Measurements from ENCODE around the gene AKR1C3. TPM values are rescaled to one million over a fixed set of nuclear protein-coding genes. Genes with fewer than 3 reads are reported as not detected.
"Not testable (repeated sequence)": the region's sequence is repeated elsewhere in the genome, so short reads cannot be mapped to it uniquely, and the experiment has no call there.

Gene AKR1C3
- total RNA-seq, 5 donors from 2014 or later (not counting 1 experiment from before 2014, with no cell fraction given) = 1.1 to 13.6 (median 4.2) TPM

DNA sequence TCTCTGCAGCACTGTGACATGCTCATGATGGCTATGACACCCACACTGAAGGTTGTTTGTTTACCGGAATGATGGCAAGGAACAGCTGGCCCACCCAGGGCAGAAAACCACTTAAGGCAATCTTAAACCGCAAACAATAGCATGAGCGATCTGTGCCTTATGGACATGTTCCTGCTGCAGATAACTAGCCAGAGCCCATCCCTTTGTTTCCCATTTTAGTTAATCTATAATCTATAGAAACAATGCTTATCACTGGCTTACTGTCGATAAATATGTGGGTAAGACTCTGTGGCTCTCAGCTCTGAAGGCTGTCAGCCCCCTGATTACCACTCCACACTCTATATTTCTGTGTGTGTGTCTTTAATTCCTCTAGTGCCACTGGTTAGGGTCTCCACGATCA, 25.8 kb downstream of the AKR1C3 start:
- H3K27ac Mint-ChIP-seq; POLR2A ChIA-PET; H3K4me1 ChIP-seq (ENCODE audit: control insufficient read depth in 1 of 2, extremely low read depth in 1 of 2, insufficient read depth in 2 of 2, low read length in 2 of 2); H3K27ac ChIP-seq (ENCODE audit: low read length); H3K36me3 ChIP-seq (ENCODE audit: control insufficient read depth in 2 of 2, extremely low read depth in 1 of 2, insufficient read depth in 1 of 2, low read length in 1 of 2); ATAC-seq (replicated peaks in 1 of 4); H3K4me3 Mint-ChIP-seq; H3K4me3 ChIP-seq (ENCODE audit: control insufficient read depth in 1 of 2, extremely low read depth in 1 of 2, low read length in 1 of 2); CTCF ChIA-PET; H3K36me3 Mint-ChIP-seq; H3K27me3 ChIP-seq (replicated peaks in 1 of 2; ENCODE audit: control insufficient read depth in 2 of 2, extremely low read depth in 1 of 2, insufficient read depth in 2 of 2, low read length in 1 of 2); DNase-seq; H3K9me3 ChIP-seq; H3K27me3 Mint-ChIP-seq; H3K9me3 Mint-ChIP-seq; H3K4me1 Mint-ChIP-seq: not testable (repeated sequence)
- 100% methylated on average over 1 of the region's 5 CpGs for WGBS (ENCODE audit: insufficient coverage)

DNA sequence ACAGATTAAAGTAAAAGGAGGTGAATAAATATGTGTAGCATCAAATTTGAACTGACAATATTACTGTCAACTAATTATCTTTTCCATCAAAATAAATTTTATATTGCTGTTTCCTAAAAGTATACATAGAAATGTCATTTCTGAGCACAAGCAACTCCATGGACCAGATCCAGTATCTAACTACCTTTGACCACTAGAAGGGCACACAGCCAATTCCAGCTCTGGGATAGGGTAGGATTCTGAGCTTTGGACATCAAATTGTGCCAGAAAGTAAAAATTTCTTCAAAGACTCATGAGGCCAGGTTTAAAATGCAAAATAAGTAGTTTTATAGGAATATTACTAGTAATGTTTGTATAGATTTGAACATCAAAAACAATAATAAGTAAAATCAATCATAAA, 29.7 kb downstream of the AKR1C3 start:
- no peak for ATAC-seq (replicated peaks in 1 of 4)
- H3K4me3 Mint-ChIP-seq = no peak overlapping the region
- Histone ChIP-seq H3K4me1 (ENCODE audit: control insufficient read depth in 1 of 2, extremely low read depth in 1 of 2, insufficient read depth in 2 of 2, low read length in 2 of 2) (no peaks in the 10 kb centered on the region), H3K27ac (ENCODE audit: low read length) (no peak overlapping the region), H3K4me3 (ENCODE audit: control insufficient read depth in 1 of 2, extremely low read depth in 1 of 2, low read length in 1 of 2) (no peak overlapping the region), H3K36me3 (ENCODE audit: control insufficient read depth in 2 of 2, extremely low read depth in 1 of 2, insufficient read depth in 1 of 2, low read length in 1 of 2) (no peaks in the 10 kb centered on the region), H3K27me3 (replicated peaks in 1 of 2; ENCODE audit: control insufficient read depth in 2 of 2, extremely low read depth in 1 of 2, insufficient read depth in 2 of 2, low read length in 1 of 2) (peaks cover 0 to 2% of the 10 kb centered on the region in 2 experiments), H3K9me3 (peaks cover 2% of the 10 kb centered on the region)
- ChIA-PET POLR2A (no interaction called here), CTCF (no interaction called here)
- no peak overlapping the region for H3K27ac Mint-ChIP-seq
- peaks cover 0 to 12% of the 10 kb centered on the region in 2 donors for H3K27me3 Mint-ChIP-seq
- H3K4me1 Mint-ChIP-seq = no peaks in the 10 kb centered on the region
- no peaks in the 10 kb centered on the region for H3K36me3 Mint-ChIP-seq
- no peak for DNase-seq
- peaks cover 4 to 22% (median 13%) of the 10 kb centered on the region in 3 donors for H3K9me3 Mint-ChIP-seq

DNA sequence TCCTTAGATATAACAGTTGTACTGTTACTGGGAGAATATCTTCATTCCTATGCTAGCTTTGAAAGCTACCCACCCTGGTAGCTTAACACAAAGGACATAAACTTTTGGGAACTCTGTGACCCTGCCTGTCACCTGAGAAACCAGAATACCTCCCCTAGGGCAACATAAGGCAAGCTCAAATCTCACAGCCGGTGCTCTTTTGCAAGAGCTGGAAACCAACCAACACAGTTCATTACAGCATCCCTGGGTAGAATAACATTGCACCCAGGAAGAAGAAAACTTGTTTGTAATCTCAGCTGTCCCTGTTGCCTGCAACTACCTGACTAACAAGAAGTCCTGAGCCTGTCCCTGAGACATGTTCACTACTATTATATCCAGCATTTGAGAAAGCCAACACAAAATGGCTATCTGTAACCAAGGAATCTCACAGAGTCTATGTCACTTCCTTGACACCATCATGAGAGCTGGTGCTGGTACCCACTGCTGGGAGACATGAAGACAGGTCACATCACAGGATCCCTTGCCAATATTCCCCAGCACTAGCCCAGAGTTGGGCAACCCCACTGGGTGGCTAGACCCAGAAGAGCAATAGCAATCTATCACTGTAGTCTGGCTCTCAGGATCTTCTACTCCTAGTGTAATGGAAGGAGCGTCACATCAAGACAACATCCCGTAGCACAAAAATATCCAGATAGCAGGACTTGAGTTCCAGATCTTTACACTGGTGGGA, 31.3 kb downstream of the AKR1C3 start:
- Mint-ChIP-seq H3K9me3 (peaks cover under 1 to 19% (median 9%) of the 10 kb centered on the region in 3 donors), H3K4me1 (no peaks in the 10 kb centered on the region), H3K27me3 (peaks cover 0 to 10% of the 10 kb centered on the region in 2 donors), H3K27ac (no peak overlapping the region), H3K4me3 (no peak overlapping the region), H3K36me3 (no peaks in the 10 kb centered on the region)
- no peak overlapping the region for H3K4me3 ChIP-seq (ENCODE audit: control insufficient read depth in 1 of 2, extremely low read depth in 1 of 2, low read length in 1 of 2)
- ATAC-seq (replicated peaks in 1 of 4) (no peak), DNase-seq (no peak)
- no CpG with 5 or more reads among the region's 3 CpGs for WGBS (ENCODE audit: insufficient coverage)
- POLR2A ChIA-PET = no interaction called here
- no peaks in the 10 kb centered on the region for H3K4me1 ChIP-seq (ENCODE audit: control insufficient read depth in 1 of 2, extremely low read depth in 1 of 2, insufficient read depth in 2 of 2, low read length in 2 of 2)
- CTCF ChIA-PET = no interaction called here
- H3K27me3 ChIP-seq (replicated peaks in 1 of 2; ENCODE audit: control insufficient read depth in 2 of 2, extremely low read depth in 1 of 2, insufficient read depth in 2 of 2, low read length in 1 of 2) = peaks cover 0 to 2% of the 10 kb centered on the region in 2 experiments
- H3K27ac ChIP-seq (ENCODE audit: low read length) = no peak overlapping the region
- peaks cover 2% of the 10 kb centered on the region for H3K9me3 ChIP-seq
- H3K36me3 ChIP-seq (ENCODE audit: control insufficient read depth in 2 of 2, extremely low read depth in 1 of 2, insufficient read depth in 1 of 2, low read length in 1 of 2) = no peaks in the 10 kb centered on the region

DNA sequence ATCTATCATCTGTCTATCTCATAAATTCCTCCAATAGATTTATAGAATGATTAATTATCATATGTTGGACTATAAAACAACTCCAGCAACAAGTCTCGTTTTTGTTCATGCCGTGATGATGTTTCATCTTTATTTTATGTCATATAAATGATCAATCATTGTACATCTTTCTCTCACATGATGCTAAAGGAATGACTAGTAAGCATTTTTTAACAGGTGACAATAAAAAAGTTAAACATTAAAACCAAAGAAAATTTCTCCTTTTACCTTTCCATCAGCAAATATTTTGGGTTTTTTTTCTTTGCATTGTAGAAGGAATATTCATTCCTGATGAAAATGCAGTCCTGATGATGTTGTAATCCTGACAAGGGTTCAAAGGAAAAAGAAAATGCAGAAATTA, 41.4 kb downstream of the AKR1C3 start:
- WGBS (ENCODE audit: insufficient coverage) = no CpG with 5 or more reads among the region's 2 CpGs
- DNase-seq = no peak
- Mint-ChIP-seq H3K27ac (no peak overlapping the region), H3K36me3 (no peaks in the 10 kb centered on the region), H3K9me3 (peaks cover 14 to 45% (median 28%) of the 10 kb centered on the region in 3 donors), H3K4me1 (no peaks in the 10 kb centered on the region), H3K27me3 (no peaks in the 10 kb centered on the region), H3K4me3 (no peak overlapping the region)
- Histone ChIP-seq H3K36me3 (ENCODE audit: control insufficient read depth in 2 of 2, extremely low read depth in 1 of 2, insufficient read depth in 1 of 2, low read length in 1 of 2) (no peaks in the 10 kb centered on the region), H3K4me3 (ENCODE audit: control insufficient read depth in 1 of 2, extremely low read depth in 1 of 2, low read length in 1 of 2) (no peak overlapping the region), H3K27me3 (replicated peaks in 1 of 2; ENCODE audit: control insufficient read depth in 2 of 2, extremely low read depth in 1 of 2, insufficient read depth in 2 of 2, low read length in 1 of 2) (no peaks in the 10 kb centered on the region), H3K4me1 (ENCODE audit: control insufficient read depth in 1 of 2, extremely low read depth in 1 of 2, insufficient read depth in 2 of 2, low read length in 2 of 2) (no peaks in the 10 kb centered on the region), H3K27ac (ENCODE audit: low read length) (no peak overlapping the region), H3K9me3 (peaks cover 2% of the 10 kb centered on the region)
- no peak for ATAC-seq (replicated peaks in 1 of 4)
- POLR2A ChIA-PET = no interaction called here
- CTCF ChIA-PET = no interaction called here

DNA sequence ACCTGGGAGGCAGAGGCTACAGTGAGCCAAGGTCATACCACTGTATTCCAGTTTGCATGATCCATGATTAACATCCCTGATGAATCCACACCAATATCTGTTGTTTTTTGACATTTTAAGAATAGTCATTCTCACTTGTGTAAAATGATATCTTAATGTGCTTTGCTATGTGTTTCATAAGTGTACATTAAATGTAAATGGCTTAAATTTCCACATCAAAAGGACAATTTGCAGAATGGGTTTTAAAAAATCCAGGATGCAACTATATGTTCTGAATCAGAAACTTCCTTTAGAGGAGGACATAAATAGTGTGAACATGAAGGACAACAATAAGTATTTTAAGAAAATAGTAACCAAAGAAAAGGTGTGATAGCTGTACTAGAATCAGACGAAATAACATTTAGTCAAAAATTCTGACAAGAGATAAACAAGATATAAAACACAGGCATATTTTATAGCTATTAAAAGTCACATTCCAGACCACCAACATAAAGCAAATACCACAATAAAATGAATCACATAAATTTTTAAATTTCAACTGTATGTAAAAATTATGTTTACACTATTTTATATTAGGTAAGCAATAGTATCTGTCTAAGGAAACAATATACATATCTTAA, 42.4 kb downstream of the AKR1C3 start:
- H3K4me1 ChIP-seq (ENCODE audit: control insufficient read depth in 1 of 2, extremely low read depth in 1 of 2, insufficient read depth in 2 of 2, low read length in 2 of 2) = no peaks in the 10 kb centered on the region
- CTCF ChIA-PET = no interaction called here
- no peaks in the 10 kb centered on the region for H3K4me1 Mint-ChIP-seq
- no peak for ATAC-seq (replicated peaks in 1 of 4)
- H3K36me3 Mint-ChIP-seq = no peaks in the 10 kb centered on the region
- no peaks in the 10 kb centered on the region for H3K36me3 ChIP-seq (ENCODE audit: control insufficient read depth in 2 of 2, extremely low read depth in 1 of 2, insufficient read depth in 1 of 2, low read length in 1 of 2)
- H3K4me3 ChIP-seq (ENCODE audit: control insufficient read depth in 1 of 2, extremely low read depth in 1 of 2, low read length in 1 of 2) = no peak overlapping the region
- no CpG with 5 or more reads among the region's 1 CpG for WGBS (ENCODE audit: insufficient coverage)
- H3K27me3 Mint-ChIP-seq = no peaks in the 10 kb centered on the region
- no peak overlapping the region for H3K4me3 Mint-ChIP-seq
- peaks cover 14 to 38% (median 28%) of the 10 kb centered on the region in 3 donors for H3K9me3 Mint-ChIP-seq
- no peak overlapping the region for H3K27ac ChIP-seq (ENCODE audit: low read length)
- no peak for DNase-seq
- no peak overlapping the region for H3K27ac Mint-ChIP-seq
- H3K27me3 ChIP-seq (replicated peaks in 1 of 2; ENCODE audit: control insufficient read depth in 2 of 2, extremely low read depth in 1 of 2, insufficient read depth in 2 of 2, low read length in 1 of 2) = no peaks in the 10 kb centered on the region
- H3K9me3 ChIP-seq = peaks cover 2% of the 10 kb centered on the region
- POLR2A ChIA-PET = no interaction called here

DNA sequence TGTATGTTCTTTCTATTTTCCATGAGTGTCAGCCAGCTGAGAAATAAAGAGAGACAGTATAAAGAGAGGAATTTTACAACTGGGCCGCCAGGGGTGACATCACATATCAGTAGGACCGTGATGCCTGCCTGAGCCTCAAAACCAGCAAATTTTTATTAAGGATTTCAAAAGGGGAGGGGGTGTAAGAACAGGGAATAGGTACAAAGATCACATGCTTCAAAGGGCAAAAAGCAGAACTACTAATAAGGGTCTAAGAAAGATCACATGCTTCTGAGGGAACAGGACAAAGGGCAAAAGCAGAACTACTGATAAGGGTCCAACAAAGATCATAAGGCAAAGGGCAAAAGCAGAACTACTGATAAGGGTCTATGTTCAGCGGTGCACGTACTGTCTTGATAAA, 43.5 kb downstream of the AKR1C3 start:
- H3K9me3 Mint-ChIP-seq = peaks cover 14 to 38% (median 28%) of the 10 kb centered on the region in 3 donors
- POLR2A ChIA-PET; H3K27ac ChIP-seq (ENCODE audit: low read length); H3K27me3 Mint-ChIP-seq; H3K36me3 Mint-ChIP-seq; H3K27ac Mint-ChIP-seq; H3K36me3 ChIP-seq (ENCODE audit: control insufficient read depth in 2 of 2, extremely low read depth in 1 of 2, insufficient read depth in 1 of 2, low read length in 1 of 2); H3K4me1 ChIP-seq (ENCODE audit: control insufficient read depth in 1 of 2, extremely low read depth in 1 of 2, insufficient read depth in 2 of 2, low read length in 2 of 2); H3K4me3 ChIP-seq (ENCODE audit: control insufficient read depth in 1 of 2, extremely low read depth in 1 of 2, low read length in 1 of 2); ATAC-seq (replicated peaks in 1 of 4); DNase-seq; H3K4me3 Mint-ChIP-seq; H3K9me3 ChIP-seq; H3K4me1 Mint-ChIP-seq; H3K27me3 ChIP-seq (replicated peaks in 1 of 2; ENCODE audit: control insufficient read depth in 2 of 2, extremely low read depth in 1 of 2, insufficient read depth in 2 of 2, low read length in 1 of 2); CTCF ChIA-PET: not testable (repeated sequence)
- 63% methylated on average over 2 of the region's 4 CpGs for WGBS (ENCODE audit: insufficient coverage)

Measured in T-cell (primary cell).